ENCODE results near the gene FGD6.
"Not testable (repeated sequence)": the region's sequence is repeated elsewhere in the genome, so short reads cannot be mapped to it uniquely, and the experiment has no call there.

Gene FGD6

GRCh38 chr12:95205016-95205624 is 12.1 kb downstream of the FGD6 start:
- DNase-seq (ENCODE audit: low read depth in 2 of 2) = no peak

- no peak for DNase-seq (ENCODE audit: low read depth in 2 of 2)
These were observed 13.0 kb downstream of the FGD6 start for GRCh38 chr12:95204141-95204866.

- DNase-seq (ENCODE audit: low read depth in 2 of 2) = no peak
These were observed 13.7 kb downstream of the FGD6 start for GRCh38 chr12:95203487-95204030.

- DNase-seq (ENCODE audit: low read depth in 2 of 2) = no peak
These were observed 14.4 kb downstream of the FGD6 start for GRCh38 chr12:95202691-95203486.

- no peak for DNase-seq (ENCODE audit: low read depth in 2 of 2)
These were observed 16.1 kb downstream of the FGD6 start for GRCh38 chr12:95201056-95201670.

- DNase-seq (ENCODE audit: low read depth in 2 of 2) = no peak
These were observed 17.0 kb downstream of the FGD6 start for GRCh38 chr12:95200128-95200894.

- DNase-seq (ENCODE audit: low read depth in 2 of 2) = no peak
These were observed 18.4 kb downstream of the FGD6 start for GRCh38 chr12:95198914-95199313.

- no peak for DNase-seq (ENCODE audit: low read depth in 2 of 2)
These were observed 19.6 kb downstream of the FGD6 start for GRCh38 chr12:95197636-95198035.

GRCh38 chr12:95196875-95197569 is 20.2 kb downstream of the FGD6 start:
- DNase-seq (ENCODE audit: low read depth in 2 of 2) = not testable (repeated sequence)

- no peak for DNase-seq (ENCODE audit: low read depth in 2 of 2)
These were observed 22.1 kb downstream of the FGD6 start for GRCh38 chr12:95195122-95195521.

- DNase-seq (ENCODE audit: low read depth in 2 of 2) = no peak
These were observed 24.1 kb downstream of the FGD6 start for GRCh38 chr12:95193139-95193538.

GRCh38 chr12:95192271-95192670 is 25.0 kb downstream of the FGD6 start:
- no peak for DNase-seq (ENCODE audit: low read depth in 2 of 2)

- no peak for DNase-seq (ENCODE audit: low read depth in 2 of 2)
These were observed 26.1 kb downstream of the FGD6 start for GRCh38 chr12:95191060-95191696.

GRCh38 chr12:95187865-95188415 is 29.3 kb downstream of the FGD6 start:
- DNase-seq (ENCODE audit: low read depth in 2 of 2) = no peak

- DNase-seq (ENCODE audit: low read depth in 2 of 2) = no peak
These were observed 31.4 kb downstream of the FGD6 start for GRCh38 chr12:95185854-95186253.

GRCh38 chr12:95185072-95185471 is 32.2 kb downstream of the FGD6 start:
- no peak for DNase-seq (ENCODE audit: low read depth in 2 of 2)

GRCh38 chr12:95184121-95184520 is 33.1 kb downstream of the FGD6 start:
- no peak for DNase-seq (ENCODE audit: low read depth in 2 of 2)

GRCh38 chr12:95182868-95183415 is 34.3 kb downstream of the FGD6 start:
- no peak for DNase-seq (ENCODE audit: low read depth in 2 of 2)

GRCh38 chr12:95181103-95181502 is 36.2 kb downstream of the FGD6 start:
- DNase-seq (ENCODE audit: low read depth in 2 of 2) = no peak

- DNase-seq (ENCODE audit: low read depth in 2 of 2) = no peak
These were observed 38.3 kb downstream of the FGD6 start for GRCh38 chr12:95179011-95179410.

Measured in stimulated activated CD4-positive, alpha-beta T cell treated with anti-CD3 and anti-CD28 coated beads, Interleukin-1b, Interleukin-23, amount 100 ng/mL, for 1 hour (primary cell).